K562 (cell line): ENCODE data around the gene IPO13. TPM values are rescaled to one million over a fixed set of nuclear protein-coding genes. Genes with fewer than 3 reads are reported as not detected.

Experiments used
- ATAC-seq: fragments of 200-7000 bp; cut with Tn5 transposase; 3 replicates; pipeline ENCODE4 v1.9.1; 2020; ENCODE audit warnings: moderate library complexity
- BruUV-seq: library from RNA; stranded (reverse); fragments of 400-500 nt; replicated peaks from 2 replicates; lab custom pipeline; 2021; lab: Mats Ljungman, UMichigan
- CTCF ChIA-PET: fragments of 300-600 bp; formaldehyde crosslinking; extraction: SDS; loops from one replicate; lab custom pipeline; 2021; ENCODE audit warnings: low intra/inter-chr PET ratio; lab: Yijun Ruan, JAX
- POLR2A ChIA-PET: fragments of 300-600, 350-650 bp; sonication (Branson Sonifier 250); formaldehyde crosslinking; extraction: SDS; loops from one replicate; lab custom pipeline; 2021; ENCODE audit warnings: antibody characterized with exemption, inconsistent platforms; lab: Yijun Ruan, JAX
- DNase-seq, 4 experiments: peaks; one replicate each; pipeline versions ENCODE4 v3.0.0 to v3.0.0-alpha.2; 2011 to 2018; ENCODE audit warnings: low spot score in 3 of 4, mixed read lengths in 3 of 4; ENCODE audit errors: extremely low read depth in 1 of 4
- FAIRE-seq: peaks from 2 replicates; lab custom pipeline; 2011; peaks lifted over from hg19 to GRCh38; lab: Jason Lieb, UNC
- H2AFZ ChIP-seq: 2 replicates; pipeline ENCODE4 v1.6.0; 2011; ENCODE audit warnings: low read depth, low read length, control low read depth, inconsistent platforms
- H3K27ac ChIP-seq: fragments of 200-600 bp; 3 replicates; pipeline ENCODE4 v1.8.0; 2011; ENCODE audit warnings: low read depth, mild to moderate bottlenecking, control low read depth, inconsistent platforms, low read length, moderate library complexity, mixed read lengths; ENCODE audit errors: extremely low read depth
- H3K27me3 ChIP-seq, 2 experiments: fragments of 300-600 bp in 1 of 2; 2 replicates in 1 of 2; 3 replicates in 1 of 2; pipeline versions ENCODE4 v1.6.0 to v1.8.0; 2011; ENCODE audit warnings: inconsistent platforms in 2 of 2, low read length in 2 of 2, mild to moderate bottlenecking in 1 of 2, mixed read lengths in 1 of 2, moderate library complexity in 1 of 2; ENCODE audit not compliant: control insufficient read depth in 2 of 2, insufficient read depth in 2 of 2
- H3K36me3 ChIP-seq: fragments of 300-600 bp; 3 replicates; pipeline ENCODE4 v1.8.0; 2011; ENCODE audit warnings: mild to moderate bottlenecking, low read length, inconsistent platforms; ENCODE audit not compliant: control insufficient read depth, insufficient read depth
- H3K4me1 ChIP-seq, 2 experiments: fragments of 200-600 bp in 1 of 2; replicated peaks in 1 of 2; 2 replicates in 1 of 2; 3 replicates in 1 of 2; pipeline versions ENCODE4 v1.5.1 to v1.8.0; 2011; ENCODE audit warnings: inconsistent platforms in 2 of 2, low read length in 2 of 2, mild to moderate bottlenecking in 1 of 2, mixed read lengths in 1 of 2, moderate library complexity in 1 of 2; ENCODE audit not compliant: control insufficient read depth in 2 of 2, insufficient read depth in 2 of 2
- H3K4me2 ChIP-seq: 2 replicates; pipeline ENCODE4 v1.6.1; 2011; ENCODE audit warnings: low read length, control low read depth, inconsistent platforms, mixed read lengths; ENCODE audit not compliant: insufficient read depth
- H3K4me3 ChIP-seq: fragments of 200-600 bp; sonication (generic), shearing (Covaris generic); 2 replicates; pipeline ENCODE4 v1.5.1; 2016; ENCODE audit warnings: control low read depth, inconsistent platforms
- H3K79me2 ChIP-seq: fragments of 200-600 bp; 3 replicates; pipeline ENCODE4 v1.8.0; 2011; ENCODE audit warnings: low read length, inconsistent platforms; ENCODE audit not compliant: control insufficient read depth, insufficient read depth
- H3K9ac ChIP-seq, 2 experiments: 2 replicates each; pipeline versions ENCODE4 v1.6.0 to v1.6.1; 2011; ENCODE audit warnings: low read depth in 2 of 2, low read length in 2 of 2, control low read depth in 1 of 2, inconsistent platforms in 1 of 2, mild to moderate bottlenecking in 1 of 2, mixed read lengths in 1 of 2; ENCODE audit not compliant: insufficient read depth in 1 of 2
- H3K9me1 ChIP-seq: one replicate; pipeline ENCODE4 v1.6.0; 2011; ENCODE audit warnings: inconsistent platforms, mild to moderate bottlenecking, low read length, moderate library complexity; ENCODE audit not compliant: control insufficient read depth, insufficient read depth
- H3K9me3 ChIP-seq: replicated peaks from 2 replicates; pipeline ENCODE4 v1.5.1; 2011; ENCODE audit warnings: low read depth, low read length, inconsistent platforms; ENCODE audit not compliant: control insufficient read depth, insufficient read depth
- H4K20me1 ChIP-seq: replicated peaks from 2 replicates; pipeline ENCODE4 v1.6.1; 2011; ENCODE audit warnings: low read length, inconsistent platforms, mixed read lengths; ENCODE audit not compliant: control insufficient read depth, insufficient read depth
- ATF6 ChIP-seq: sonication (generic); formaldehyde crosslinking; IDR thresholded peaks from 2 replicates; pipeline ENCODE4 v1.4.0; 2020; ENCODE audit warnings: mild to moderate bottlenecking, missing genetic modification reagents
- IRF2 ChIP-seq: sonication (generic); formaldehyde crosslinking; IDR thresholded peaks from 2 replicates; pipeline ENCODE4 v1.8.1; 2022; ENCODE audit warnings: mild to moderate bottlenecking, missing genetic modification reagents
- ZFX ChIP-seq: sonication (generic); formaldehyde crosslinking; IDR thresholded peaks from 2 replicates; pipeline ENCODE4 v1.8.0; 2022; ENCODE audit warnings: mild to moderate bottlenecking, missing genetic modification reagents, moderate library complexity
- ZNF431 ChIP-seq: sonication (generic); formaldehyde crosslinking; IDR thresholded peaks from 2 replicates; pipeline ENCODE4 v1.8.0; 2022; ENCODE audit warnings: mild to moderate bottlenecking, missing genetic modification reagents
- ZNF583 ChIP-seq: fragments of 250-450 bp; sonication (Bioruptor Pico); IDR thresholded peaks from 2 replicates; pipeline ENCODE4 v1.4.0; 2020
- ZNF778 ChIP-seq: fragments of 450-650 bp; formaldehyde crosslinking; IDR thresholded peaks from 2 replicates; pipeline ENCODE4 v1.4.0; 2020; ENCODE audit warnings: mild to moderate bottlenecking, moderate library complexity
- WGBS: fragments of 100-300 bp; shearing (Covaris generic); methylation state at CpG from one replicate; pipeline ENCODE4 v1.1.6; 2016; ENCODE audit warnings: low coverage, mixed read lengths; ENCODE audit not compliant: insufficient coverage; ENCODE audit errors: missing lambda C conversion rate; 5-methylcytosine and 5-hydroxymethylcytosine counted together
- in situ Hi-C: fragments of 300-500 bp; cut with MboI; formaldehyde crosslinking; loops from 4 replicates; pipeline ENCODE4 v1.15.0; 2018; ENCODE audit warnings: inconsistent platforms, mixed read lengths
- intact Hi-C: fragments of 100-400 bp; cut with micrococcal nuclease; formaldehyde crosslinking; loops from 2 replicates; pipeline ENCODE4 v1.14.2; 2022
- polyA plus RNA-seq, 8 experiments: library from polyadenylated mRNA; depleted of rRNA in 4 of 8; stranded (reverse) in 5 of 8; unstranded in 3 of 8; fragments of >200 nt; fragmentation: Nextera tagmentation in 2 of 8; fragmentation: Illumina TruSeq in 1 of 8; extraction: Ambion mirVana in 2 of 8; extraction: Trizol in 1 of 8; gene quantifications; 2 replicates each; pipeline versions ENCODE4 v1.2.1 to v1.2.3, GENCODE V29; 2011 to 2014; ENCODE audit warnings: inconsistent platforms in 1 of 8, missing spikeins in 1 of 8
- total RNA-seq, 7 experiments: library from RNA; depleted of rRNA in 6 of 7; stranded (reverse); fragments of >200 nt in 6 of 7; fragmentation: Illumina TruSeq in 2 of 7; extraction: Trizol in 2 of 7; gene quantifications; 2 replicates each; pipeline versions ENCODE4 v1.2.1 to v1.2.3, GENCODE V29; 2011 to 2021; ENCODE audit warnings: low replicate concordance in 1 of 7

The IPO13 gene
- total and polyA plus RNA-seq, 9 of the 15 experiments (the other 6 are each of a cell fraction or from before 2014, with no cell fraction given), result 7.0 to 30.8 (median 16.2) TPM

GRCh38 chr1:43951021-43951985 is 4.6 kb downstream of the IPO13 start:
- peaks cover 22% of the 10 kb centered on the region for H3K36me3 ChIP-seq
- intact Hi-C loops (no loop called here), in situ Hi-C loops (no loop called here)
- H3K4me2 ChIP-seq, result no peak overlapping the region
- TF ChIP-seq ZNF431 (no peak), ZNF778 (no peak), ATF6 (no peak), ZFX (CRISPR knock-in tag) (no peak), IRF2 (CRISPR knock-in tag) (no peak), ZNF583 (CRISPR knock-in tag) (no peak)
- no peaks in the 10 kb centered on the region for H3K9me3 ChIP-seq
- BruUV-seq, result no TSS peak
- 0 out of 2 replicates have a peak, but pooled peaks cover 7% of the 10 kb centered on the region for H4K20me1 ChIP-seq
- no peak overlapping the region for H3K4me3 ChIP-seq
- DNase-seq, result no peak
- no peak overlapping the region for H3K27ac ChIP-seq
- H3K9ac ChIP-seq, result no peak overlapping the region
- peaks cover 30% of the 10 kb centered on the region for H3K79me2 ChIP-seq
- WGBS, result 81% methylated on average over 4 of the region's 4 CpGs
- POLR2A ChIA-PET, result interaction anchor here (0.6 to 1.7 kb wide), 3 partner anchors 8 to 85 kb away, joined by 3 to 6 read pairs (median 6); no protein-coding TSS in a partner anchor
- ATAC-seq, result no peak
- FAIRE-seq, result peak; percentile 26
- H3K9me1 ChIP-seq, result no peaks in the 10 kb centered on the region
- peaks cover 16 to 35% of the 10 kb centered on the region in 2 experiments; a peak in 4 of 5 replicates for H3K4me1 ChIP-seq
- no peaks in the 10 kb centered on the region for H3K27me3 ChIP-seq
- CTCF ChIA-PET, result no interaction called here
- H2AFZ ChIP-seq, result no peak overlapping the region
